Activated CD8-positive, alpha-beta memory T cell treated with anti-CD3 and anti-CD28 coated beads for 1 hour (primary cell): ENCODE measurements around the gene LDHAL6B.

Source experiments
- DNase-seq, 2 donors: peaks; one replicate each; pipeline ENCODE4 v3.0.0-alpha.2; 2020; ENCODE audit warnings: low read depth in 1 of 2; ENCODE audit errors: extremely low read depth in 1 of 2

LDHAL6B gene

DNA sequence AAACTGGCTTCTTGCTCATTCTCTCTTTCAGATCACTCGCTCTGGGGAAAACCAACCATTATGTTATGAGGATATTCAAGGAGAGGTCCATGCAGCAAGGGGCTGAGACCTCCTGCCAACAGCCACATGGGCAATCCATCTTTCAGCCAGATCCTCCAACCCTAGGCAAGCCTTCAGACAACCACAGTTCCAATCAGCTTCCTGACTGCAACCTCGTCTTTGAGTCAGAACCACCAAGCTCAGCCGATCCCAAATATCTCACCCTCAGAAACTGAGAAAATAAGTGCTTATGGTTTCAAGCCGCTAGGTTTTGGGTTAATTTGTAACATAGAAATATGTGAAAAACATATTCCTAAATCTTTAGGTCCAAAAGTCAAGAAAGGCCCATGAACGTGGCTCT lies 10.3 kb downstream of the LDHAL6B start:
- no peak for DNase-seq

DNA sequence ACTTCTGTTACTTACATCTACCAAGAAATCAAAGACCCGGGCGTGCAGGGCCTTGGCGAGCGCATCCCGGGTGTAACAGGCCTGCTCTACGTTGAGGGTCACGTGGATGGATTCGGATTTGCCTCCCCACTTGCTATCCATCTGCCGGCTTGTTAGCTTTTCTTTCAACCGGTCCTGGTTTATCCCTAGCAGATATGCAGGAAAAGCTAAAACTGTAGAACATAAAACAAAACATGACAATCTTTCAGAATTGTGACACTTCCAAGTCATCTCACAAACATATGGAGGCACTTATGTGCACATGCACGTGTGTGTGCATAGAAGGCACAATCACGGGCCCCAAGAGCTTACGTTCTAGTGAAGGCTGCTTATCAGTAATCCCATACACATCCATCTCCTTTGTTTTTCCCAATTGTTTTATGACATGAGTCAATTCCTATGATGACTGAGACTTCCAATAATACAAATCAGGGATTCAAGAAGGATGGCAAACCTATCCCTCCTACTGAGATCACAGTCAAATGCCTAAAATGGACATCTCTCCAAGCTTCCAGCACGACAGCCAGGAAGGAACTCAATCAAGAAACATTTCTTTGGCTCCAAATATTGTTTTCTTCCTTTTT lies 11.3 kb downstream of the LDHAL6B start:
- no peak for DNase-seq

DNA sequence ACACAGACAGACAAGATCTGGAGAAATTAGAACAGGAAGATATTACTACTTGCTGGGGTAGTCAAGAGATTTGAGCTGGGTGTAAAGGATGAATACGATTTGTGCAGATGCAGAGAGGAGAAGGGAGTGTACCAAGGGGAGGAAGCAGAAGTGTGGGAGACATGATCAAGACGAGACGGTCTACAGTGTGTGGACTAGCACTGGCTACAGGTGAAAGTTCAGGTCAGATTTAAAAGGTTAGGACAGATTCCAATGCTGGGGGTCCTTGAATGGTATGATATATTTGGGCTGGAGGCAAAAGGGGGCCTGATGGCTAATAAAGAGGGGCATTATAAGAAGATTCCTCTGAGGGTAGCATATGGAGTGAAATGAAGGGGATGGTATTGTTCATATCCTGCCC lies 12.1 kb downstream of the LDHAL6B start:
- no peak for DNase-seq

DNA sequence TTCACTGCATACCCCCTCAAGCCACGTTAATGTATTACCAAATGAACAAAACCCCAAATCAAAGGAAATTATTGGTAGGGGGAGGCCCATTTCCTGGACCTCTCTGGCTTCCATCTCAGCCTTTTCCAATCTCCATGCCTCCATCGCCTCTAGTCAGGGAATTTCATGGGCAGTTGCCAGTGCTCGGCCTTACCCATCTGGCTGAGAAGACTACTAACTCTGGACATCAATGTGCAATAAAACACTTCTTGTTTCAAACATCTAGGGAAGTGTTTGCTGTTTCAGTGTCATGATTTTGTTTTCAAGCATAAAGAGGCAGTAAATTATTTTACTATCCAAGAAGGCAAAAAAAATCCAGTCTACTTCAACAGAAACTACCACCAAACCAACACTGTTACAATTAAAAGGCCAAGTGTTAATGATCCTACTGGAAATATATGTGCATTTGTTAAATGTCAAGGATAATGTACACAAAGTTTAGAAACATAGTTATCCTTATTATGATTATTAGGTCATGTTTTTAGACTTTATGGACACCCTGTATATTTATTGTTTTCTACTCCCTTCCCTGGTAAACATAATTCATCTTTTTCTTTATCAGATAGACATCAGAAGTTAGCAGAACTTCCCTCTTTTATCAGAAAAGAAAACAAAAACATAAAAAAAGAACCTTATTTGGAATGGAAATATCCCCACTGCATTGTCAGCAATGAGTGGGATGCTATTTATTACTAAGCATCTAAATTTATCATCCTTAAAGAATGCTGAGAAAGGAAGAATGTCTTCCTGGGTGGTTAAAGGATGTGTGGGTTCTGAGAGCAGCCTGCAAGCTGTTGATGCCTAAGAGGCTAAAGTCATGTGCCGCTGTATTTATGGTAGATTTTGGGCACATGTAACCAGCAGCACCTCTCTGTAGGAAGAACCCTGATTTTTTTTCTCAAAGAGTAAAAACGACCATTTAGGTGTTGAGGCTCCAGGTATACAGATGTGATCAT lies 15.2 kb downstream of the LDHAL6B start:
- no peak for DNase-seq

DNA sequence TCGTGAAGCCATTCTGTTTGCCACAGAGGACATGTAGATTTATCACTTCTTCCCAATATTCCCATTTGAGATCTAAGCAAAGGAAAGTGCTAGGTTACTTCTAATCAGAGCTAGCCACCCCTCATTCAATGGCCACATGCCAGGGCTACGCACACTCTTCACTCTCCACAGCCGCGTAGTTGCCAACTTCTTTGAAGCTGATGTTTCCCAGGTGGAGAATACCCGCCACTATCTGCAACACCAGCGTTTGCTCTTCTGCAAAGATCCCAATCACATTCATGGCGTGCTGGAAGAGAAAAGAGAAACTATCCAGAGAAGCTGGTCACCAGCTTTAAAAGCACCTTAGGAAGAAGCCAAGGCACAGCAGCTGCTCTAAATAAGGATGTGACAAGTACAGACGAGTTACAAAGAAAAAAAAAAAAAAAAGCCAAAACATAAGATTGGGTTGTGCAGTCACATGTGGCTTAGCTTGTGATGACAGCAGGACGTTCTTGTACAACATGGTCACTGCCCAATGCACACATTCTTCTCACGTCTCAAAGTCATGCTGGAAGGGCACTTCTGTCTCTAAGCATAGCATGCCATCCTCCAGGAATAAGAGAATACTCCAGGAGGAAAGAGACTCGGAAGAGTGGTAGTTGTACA lies 16.4 kb downstream of the LDHAL6B start:
- no peak for DNase-seq

DNA sequence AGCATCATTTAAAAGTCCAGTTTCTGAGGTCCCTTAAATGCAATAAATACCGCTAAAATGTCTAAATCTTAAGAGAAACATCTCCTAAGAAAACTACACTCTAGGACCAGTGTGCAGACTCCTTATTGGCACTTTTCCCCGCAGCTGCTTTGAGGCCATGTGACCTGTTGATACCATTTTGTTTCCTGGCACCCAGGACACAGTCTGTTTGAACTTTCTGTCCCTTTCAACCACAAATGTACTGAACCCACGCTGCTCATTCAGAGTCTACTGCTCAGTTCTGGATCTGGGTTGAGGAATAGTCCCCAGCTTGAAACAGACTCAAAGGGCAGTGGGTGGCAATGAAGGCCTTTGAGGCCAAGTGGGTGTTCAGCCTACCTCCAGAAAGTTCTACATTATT lies 17.1 kb downstream of the LDHAL6B start:
- no peak for DNase-seq

DNA sequence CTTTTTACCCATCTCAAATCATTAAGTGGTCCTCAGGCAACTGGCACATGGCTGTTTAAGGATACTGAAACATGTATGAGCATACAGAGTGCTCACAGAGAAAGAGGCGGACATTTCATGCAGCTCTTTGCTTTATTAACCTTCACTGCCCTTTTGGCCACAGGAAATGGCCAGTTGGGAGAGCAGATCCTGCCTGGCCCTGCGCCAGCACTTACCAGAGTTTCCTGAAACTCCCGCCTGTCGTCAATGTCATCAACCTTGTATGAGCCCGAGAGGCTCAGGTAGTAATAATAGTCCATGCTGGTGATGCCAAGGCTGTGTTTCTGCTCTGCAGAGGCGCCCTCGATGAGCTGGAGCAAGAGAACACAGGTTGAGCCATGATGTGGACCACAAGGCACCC lies 17.8 kb downstream of the LDHAL6B start:
- DNase-seq: no peak

DNA sequence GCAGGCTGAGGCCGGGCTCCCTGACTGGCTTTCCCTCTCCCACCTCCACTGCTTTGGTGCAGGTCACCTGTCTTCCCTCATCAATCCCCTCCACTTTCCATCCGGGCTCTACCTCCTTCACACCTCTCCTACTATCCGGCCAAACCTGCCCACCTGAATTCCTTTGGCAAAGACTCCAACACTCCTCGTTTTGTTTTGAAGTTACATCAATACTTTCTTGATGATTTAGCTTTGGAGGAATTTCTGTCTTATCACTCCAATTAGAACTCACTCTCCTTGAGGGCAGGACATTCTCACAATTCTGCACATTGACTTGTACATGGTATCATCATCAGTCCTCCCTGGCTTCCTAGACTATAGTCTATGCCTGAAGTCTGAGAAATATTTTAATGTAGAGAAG lies 20.4 kb downstream of the LDHAL6B start:
- DNase-seq: no peak

DNA sequence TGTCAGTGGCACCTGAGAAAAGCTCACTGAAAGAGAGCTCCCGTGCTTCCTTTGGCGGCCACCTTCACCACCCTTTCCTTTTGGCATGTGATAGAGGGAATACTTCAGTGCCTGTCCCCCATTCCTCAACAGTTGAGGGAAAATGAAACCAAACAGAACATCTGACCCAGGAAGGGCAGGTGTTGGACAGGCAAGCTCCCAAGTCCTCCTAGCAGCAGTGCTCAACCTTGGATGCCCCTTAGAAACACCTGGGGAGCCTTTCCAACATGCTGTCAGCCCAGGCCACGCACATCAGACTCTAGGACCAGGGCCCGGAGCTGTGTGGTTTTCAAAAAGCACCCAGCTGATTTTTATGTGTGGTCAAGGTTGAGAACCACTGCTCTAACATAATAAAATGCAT lies 22.4 kb downstream of the LDHAL6B start:
- DNase-seq: no peak

DNA sequence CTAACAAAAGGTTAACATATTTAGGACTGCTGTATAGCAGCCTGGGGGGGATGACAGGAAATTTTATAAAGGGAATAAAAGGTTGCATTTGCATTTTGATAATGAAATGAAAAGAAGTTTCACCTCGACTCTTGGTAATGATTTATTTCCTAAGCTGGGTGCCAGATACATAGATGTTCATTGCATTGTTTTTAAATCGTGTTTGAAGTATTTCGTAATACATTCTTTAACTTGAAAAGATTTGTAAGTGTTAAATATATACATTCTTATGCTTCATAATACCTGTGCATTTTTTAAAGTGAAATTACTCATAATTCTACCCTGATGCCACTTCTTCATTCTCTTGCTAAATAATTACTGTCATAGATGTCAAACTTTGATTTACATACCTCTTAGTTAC lies 22.8 kb downstream of the LDHAL6B start:
- no peak for DNase-seq

DNA sequence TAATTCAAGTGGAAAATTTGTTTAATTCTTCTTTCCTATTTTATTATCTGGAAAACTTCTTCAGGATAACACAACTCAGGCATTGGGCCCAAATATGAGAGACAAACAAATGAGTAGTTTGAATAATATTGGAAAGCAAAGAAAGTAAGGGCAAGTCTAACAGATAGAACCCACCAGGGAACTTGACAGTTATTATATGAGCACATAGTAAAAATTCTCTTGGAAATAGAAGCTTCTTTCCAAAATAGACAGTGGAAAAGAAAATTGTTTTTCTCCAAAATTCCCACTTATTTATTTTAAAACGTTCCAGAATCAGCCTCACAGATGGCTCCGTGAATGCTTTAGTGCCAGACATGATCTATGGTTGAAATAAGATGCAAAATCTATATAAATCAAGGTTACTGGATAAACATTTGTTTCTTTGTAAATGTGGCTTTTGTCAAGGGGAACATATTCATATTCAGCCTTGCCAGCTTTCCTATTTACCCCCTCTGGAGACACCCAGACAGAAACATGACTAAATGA lies 23.9 kb downstream of the LDHAL6B start:
- no peak for DNase-seq

DNA sequence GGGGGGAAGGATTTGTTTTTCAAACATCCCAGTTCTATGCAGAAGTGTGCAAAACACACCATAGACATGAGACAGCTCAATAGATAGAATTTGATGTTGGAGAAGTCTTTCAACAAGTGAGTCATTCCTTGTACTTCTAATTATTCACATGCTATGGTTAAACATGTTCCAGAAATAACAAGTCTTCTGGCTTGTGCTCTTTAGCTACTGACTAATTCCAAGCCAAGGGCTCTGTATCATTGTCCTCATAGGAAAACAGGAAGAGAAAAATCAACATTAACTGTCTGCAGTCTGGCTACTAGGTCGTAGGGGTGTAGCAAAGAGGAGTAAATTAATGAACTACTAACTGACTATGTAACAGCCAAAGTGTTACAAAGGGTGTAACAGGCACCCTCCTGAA lies 25.8 kb downstream of the LDHAL6B start:
- DNase-seq: no peak

DNA sequence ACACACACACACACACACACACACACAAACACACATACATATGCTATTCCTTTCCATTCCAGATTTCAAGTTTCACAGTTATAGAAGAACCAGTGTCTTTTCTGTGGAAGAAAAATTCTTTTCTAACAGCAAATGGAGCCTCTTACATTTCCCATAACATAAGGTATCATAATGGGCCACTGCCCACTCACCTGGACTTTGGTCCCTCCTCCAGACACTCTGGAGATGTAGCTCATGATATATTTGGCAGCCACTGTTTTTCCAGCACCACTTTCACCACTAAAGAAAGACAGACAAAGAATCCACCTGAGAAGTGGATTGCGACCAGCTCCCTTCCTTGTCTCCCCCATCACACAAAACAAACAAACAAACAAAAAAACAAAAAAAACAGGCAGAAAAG lies 29.8 kb downstream of the LDHAL6B start:
- DNase-seq: no peak

DNA sequence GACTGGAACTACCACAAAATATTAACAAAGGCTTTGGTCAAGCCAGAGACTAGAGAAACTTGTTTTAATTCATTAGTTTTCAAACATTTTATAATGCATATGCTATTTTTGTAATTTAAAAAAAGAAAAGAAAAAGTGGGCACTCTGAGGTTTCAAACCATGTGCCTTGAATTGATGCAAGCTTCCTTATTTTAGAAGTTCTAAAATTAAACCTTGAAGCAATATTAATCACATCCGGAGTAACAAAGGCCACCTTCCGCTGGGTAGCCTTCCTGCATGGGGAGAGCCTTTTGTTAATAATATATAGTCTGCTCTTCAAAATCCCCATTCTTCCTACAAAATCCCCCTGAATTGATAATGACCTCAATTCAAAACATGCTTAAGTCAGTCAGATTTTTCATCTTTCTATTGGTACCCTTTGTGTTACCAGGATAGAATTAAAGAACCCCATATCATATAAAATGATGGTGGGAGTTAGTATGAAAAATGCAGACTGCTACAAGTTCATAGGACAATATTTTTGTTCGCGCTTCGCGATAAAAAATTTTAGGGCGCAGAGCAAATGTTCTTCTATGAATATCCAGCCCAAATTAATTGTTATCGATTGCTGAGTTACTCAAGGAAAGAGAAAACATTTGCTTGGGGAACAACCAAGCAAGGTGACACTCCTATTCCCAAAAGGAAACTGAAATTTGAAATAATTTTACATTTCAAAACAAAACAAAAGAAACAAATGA lies 30.6 kb downstream of the LDHAL6B start:
- no peak for DNase-seq

DNA sequence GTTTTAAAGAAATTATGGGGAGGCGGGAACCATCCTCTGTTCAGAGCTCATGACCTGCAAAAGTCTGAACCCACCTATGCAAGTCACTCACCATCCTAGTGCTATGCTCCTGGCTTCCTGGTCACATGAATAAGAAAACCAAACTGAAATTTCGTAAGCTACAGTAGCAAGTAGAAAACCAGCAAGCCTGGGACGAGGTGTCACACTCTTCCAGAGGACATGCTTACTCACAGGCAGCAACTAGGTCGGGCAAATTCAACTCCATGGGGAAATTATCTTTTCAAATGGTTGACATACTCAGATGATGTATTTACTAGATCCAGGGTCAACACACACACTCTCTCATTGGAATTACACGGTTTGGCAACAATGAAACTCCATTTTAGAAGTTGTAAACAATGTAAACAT lies 31.3 kb downstream of the LDHAL6B start:
- no peak for DNase-seq

DNA sequence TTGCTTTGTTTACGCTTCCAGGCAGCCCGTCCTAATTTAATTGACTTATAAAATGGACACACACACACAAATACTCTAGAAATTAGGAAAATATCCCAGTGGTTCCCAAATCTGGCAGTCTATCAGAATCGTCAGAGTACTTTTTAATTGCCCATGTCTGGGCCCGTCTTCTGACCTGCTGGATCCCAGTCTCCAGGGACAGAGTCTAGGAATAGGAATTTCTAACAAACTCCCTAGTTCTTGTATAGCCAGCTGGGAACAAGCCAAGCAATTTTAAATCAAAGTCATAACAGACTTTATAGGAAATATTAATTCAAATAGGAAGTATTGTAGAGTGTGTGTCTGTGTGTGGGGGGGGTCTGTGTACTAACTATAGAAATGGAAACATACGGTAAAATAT lies 33.4 kb downstream of the LDHAL6B start:
- no peak for DNase-seq

DNA sequence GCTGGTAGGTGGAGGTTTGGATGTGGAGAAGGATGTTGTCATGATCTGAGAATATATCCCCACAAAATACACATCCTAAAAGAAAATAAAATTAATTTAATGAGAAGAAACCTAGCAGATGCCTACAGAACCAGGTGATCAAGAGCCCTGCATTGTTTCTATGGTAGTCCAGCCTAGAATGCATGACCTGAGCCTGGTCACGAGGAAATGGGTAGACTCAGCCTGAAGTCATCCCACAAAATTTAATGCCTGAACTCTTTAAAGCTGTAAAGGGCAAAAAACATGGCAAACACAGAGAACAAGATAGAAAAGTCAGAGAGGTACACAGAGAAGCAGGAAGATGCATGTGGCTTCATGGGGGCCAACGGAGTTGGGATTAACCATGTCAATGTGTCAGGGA lies 36.0 kb downstream of the LDHAL6B start:
- DNase-seq: no peak

DNA sequence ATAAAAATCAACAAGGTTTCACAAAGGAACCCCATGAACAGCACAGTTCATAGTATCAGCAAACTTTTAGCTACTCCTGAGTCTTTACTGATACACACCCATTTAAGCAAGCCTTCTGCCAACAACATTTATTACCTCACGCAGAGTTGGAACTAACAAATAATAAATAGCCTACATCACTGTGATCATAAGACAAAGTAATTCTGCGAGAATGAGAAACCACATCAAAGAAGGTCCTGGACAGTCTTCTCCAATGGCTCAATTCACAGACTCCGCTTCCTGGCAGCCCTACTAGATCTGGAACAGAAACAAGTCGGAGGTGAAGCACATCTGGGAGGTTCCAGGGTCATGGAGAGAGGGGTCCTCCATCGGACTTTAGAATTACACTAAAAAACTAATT lies 37.0 kb downstream of the LDHAL6B start:
- no peak for DNase-seq

DNA sequence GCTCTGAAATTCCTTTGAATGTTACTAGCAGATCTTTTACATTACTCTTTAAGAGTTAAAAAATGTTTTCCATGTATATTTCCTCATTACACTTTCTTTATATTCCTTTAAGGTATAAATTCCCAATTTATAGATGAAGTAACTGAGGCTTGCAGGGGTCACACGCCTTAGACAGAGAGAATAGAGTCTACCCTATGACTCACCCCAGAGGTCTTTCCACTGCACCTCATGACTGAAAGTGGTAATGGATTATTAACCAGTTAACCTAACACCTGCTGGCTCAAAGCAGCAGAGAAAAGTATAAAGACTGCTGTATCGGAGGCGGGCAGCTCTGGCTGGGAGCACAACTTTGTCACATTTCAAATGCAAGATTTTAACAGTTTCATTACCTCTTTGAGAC lies 37.7 kb downstream of the LDHAL6B start:
- no peak for DNase-seq

DNA sequence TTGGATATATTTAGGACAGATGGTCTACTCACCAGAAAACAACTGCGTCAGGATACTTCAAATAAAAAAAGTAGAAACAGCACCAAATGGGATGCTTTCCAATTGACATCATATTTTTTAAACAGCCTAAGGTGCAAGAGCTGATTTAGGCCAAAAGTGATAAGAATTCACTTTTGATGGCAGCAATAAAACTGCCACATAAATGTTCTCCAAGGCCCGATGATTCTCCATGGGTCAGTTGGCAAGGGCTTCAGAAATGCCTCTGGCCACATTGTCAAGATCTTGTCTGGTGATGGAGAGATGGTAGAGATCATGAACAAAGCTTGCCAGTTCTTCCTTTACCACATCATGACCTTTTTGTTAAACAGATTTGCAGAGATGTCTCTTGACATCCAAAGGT lies 38.9 kb downstream of the LDHAL6B start:
- DNase-seq: no peak

DNA sequence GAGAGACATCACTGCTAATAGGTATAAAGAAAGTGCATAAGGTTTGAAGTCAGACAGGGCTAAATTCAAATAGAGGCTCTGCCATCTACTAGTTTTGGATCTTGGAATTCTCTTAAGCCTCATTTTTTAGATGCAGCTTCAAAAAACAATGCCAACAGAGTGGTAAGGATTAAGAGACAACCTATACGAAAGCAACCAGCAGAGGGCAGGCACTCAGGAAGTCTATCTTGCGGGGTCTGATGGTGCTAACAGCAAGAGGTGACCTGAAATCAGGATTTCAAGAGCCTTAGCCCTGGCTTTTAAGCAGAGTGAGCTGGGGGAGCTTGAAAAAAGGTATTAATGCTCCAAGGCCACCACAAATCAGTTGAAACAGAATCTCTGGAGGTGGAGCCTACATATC lies 40.7 kb downstream of the LDHAL6B start:
- peak; percentile 13 to 32 for DNase-seq
